SK-N-SH treated with all-trans-retinoic acid at 6 μM for 48 hours (cell line): ENCODE measurements around the gene TOM1L2.

Experiments used
- ATAC-seq: fragments of 200-7000 bp; cut with Tn5 transposase; 3 replicates; pipeline ENCODE4 v1.9.1; 2020; ENCODE audit warnings: mild to moderate bottlenecking, moderate library complexity
- ARNTL ChIP-seq: fragments of 450-650 bp; formaldehyde crosslinking; IDR thresholded peaks from 2 replicates; pipeline ENCODE4 v1.5.0; 2020; ENCODE audit warnings: low read depth, mild to moderate bottlenecking, moderate library complexity, borderline replicate concordance
- CSDC2 ChIP-seq: fragments of 250-450 bp; sonication (Bioruptor Pico); IDR thresholded peaks from 2 replicates; pipeline ENCODE4 v1.5.0; 2020; ENCODE audit warnings: mild to moderate bottlenecking, moderate library complexity
- ESRRG ChIP-seq: fragments of 250-450 bp; sonication (Bioruptor Pico); IDR thresholded peaks from 2 replicates; pipeline ENCODE4 v1.6.1; 2021; ENCODE audit warnings: mild to moderate bottlenecking
- GLIS3 ChIP-seq: fragments of 250-450 bp; sonication (Bioruptor Pico); IDR thresholded peaks from 2 replicates; pipeline ENCODE4 v1.5.0; 2020; ENCODE audit warnings: mild to moderate bottlenecking, moderate library complexity
- ISL1 ChIP-seq: fragments of 250-450 bp; sonication (Bioruptor Pico); IDR thresholded peaks from 2 replicates; pipeline ENCODE4 v2.1.2; 2022; ENCODE audit warnings: mild to moderate bottlenecking, moderate library complexity
- OSR1 ChIP-seq: fragments of 250-450 bp; sonication (Bioruptor Pico); IDR thresholded peaks from 2 replicates; pipeline ENCODE4 v1.8.0; 2022; ENCODE audit warnings: moderate library complexity, mild to moderate bottlenecking, inconsistent platforms
- POU6F1 ChIP-seq: fragments of 250-450 bp; sonication (Bioruptor Pico); IDR thresholded peaks from 2 replicates; pipeline ENCODE4 v1.8.0; 2021; ENCODE audit warnings: low read depth, mild to moderate bottlenecking, moderate library complexity, borderline replicate concordance
- PPARA ChIP-seq: fragments of 250-450 bp; sonication (Bioruptor Pico); IDR thresholded peaks from 2 replicates; pipeline ENCODE4 v1.5.0; 2020; ENCODE audit warnings: mild to moderate bottlenecking, borderline replicate concordance
- RARB ChIP-seq: fragments of 250-450 bp; sonication (Bioruptor Pico); IDR thresholded peaks from 2 replicates; pipeline ENCODE4 v1.8.0; 2021; ENCODE audit warnings: mild to moderate bottlenecking, moderate library complexity
- SNAI2 ChIP-seq: fragments of 250-450 bp; sonication (Bioruptor Pico); IDR thresholded peaks from 2 replicates; pipeline ENCODE4 v1.5.0; 2020; ENCODE audit warnings: mild to moderate bottlenecking, moderate library complexity
- TOX ChIP-seq: fragments of 250-450 bp; sonication (Bioruptor Pico); IDR thresholded peaks from 2 replicates; pipeline ENCODE4 v1.8.0; 2021; ENCODE audit warnings: mild to moderate bottlenecking, moderate library complexity, borderline replicate concordance
- TSHZ2 ChIP-seq: fragments of 250-450 bp; sonication (Bioruptor Pico); IDR thresholded peaks from 2 replicates; pipeline ENCODE4 v1.5.0; 2020; ENCODE audit warnings: mild to moderate bottlenecking, moderate library complexity
- ZFP3 ChIP-seq: fragments of 250-450 bp; sonication (Bioruptor Pico); IDR thresholded peaks from 2 replicates; pipeline ENCODE4 v1.5.0; 2020; ENCODE audit warnings: mild to moderate bottlenecking, moderate library complexity
- ZFP30 ChIP-seq: fragments of 450-650 bp; formaldehyde crosslinking; IDR thresholded peaks from 2 replicates; pipeline ENCODE4 v1.5.0; 2022; ENCODE audit warnings: mild to moderate bottlenecking, moderate library complexity
- ZNF565 ChIP-seq: fragments of 450-650 bp; formaldehyde crosslinking; conservative IDR thresholded peaks from 2 replicates; pipeline ENCODE4 v1.5.0; 2020; ENCODE audit warnings: low read depth, mild to moderate bottlenecking, moderate library complexity
- ZNF70 ChIP-seq: fragments of 450-650 bp; formaldehyde crosslinking; IDR thresholded peaks from 2 replicates; pipeline ENCODE4 v1.5.0; 2020; ENCODE audit warnings: mild to moderate bottlenecking, moderate library complexity
- ZNF8 ChIP-seq: fragments of 450-650 bp; formaldehyde crosslinking; IDR thresholded peaks from 2 replicates; pipeline ENCODE4 v1.5.0; 2020; ENCODE audit warnings: mild to moderate bottlenecking, moderate library complexity
- TF ChIP-seq, protein P1 (sequence below): fragments of 250-450 bp; sonication (Bioruptor Pico); IDR thresholded peaks from 2 replicates; pipeline ENCODE4 v1.5.1; 2021; ENCODE audit warnings: mild to moderate bottlenecking, moderate library complexity
- TF ChIP-seq, protein P2 (sequence below): fragments of 250-450 bp; sonication (Bioruptor Pico); IDR thresholded peaks from 2 replicates; pipeline ENCODE4 v1.8.0; 2020; ENCODE audit warnings: mild to moderate bottlenecking, moderate library complexity, borderline replicate concordance

The TOM1L2 gene

DNA sequence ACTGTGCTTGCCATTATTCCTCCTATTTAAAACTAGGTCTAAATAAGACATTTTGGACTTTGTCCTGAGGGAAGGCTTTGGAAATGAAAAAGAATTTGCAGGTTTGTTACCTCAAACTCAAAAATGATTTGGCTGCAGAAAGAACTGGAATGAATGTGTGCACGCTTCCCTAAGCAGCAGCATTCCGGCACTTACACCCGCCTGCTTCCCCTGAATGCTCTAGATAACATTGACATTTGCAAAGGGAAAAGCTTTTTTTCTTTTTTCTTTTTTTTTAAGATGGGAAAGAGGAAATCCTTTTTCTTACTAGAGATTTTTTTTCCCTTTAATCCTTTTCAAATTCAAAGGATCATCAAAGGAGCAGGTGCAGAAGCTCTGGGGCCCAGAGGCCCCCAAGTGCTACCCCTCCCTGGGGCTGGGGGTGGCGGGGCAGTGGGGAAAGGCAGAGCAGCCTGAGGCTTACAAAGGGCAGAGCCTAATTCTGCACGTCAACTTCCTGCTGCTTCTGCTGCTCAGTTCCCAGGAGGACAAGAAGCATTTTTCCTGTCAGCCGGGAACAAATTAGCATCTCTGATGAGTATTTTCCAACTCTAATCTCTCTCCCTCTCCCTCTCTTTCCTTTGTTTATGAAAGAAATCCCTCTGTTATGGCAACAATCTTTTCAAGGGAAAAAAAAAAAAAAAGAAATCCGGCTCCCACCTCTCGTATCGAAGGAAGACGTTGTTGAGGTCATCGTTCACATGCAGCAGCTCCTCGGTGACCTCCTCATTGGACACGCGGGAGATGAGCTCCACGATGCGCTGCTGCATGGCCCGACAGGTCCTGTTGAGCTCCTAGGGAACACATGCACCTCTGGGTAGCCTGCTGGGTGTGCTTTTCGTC, 103.3 kb downstream of the TOM1L2 start:
- TF ChIP-seq ISL1 (CRISPR knock-in tag), result no peak
- no peak for TF ChIP-seq RARB
- TF ChIP-seq ZNF8 (CRISPR knock-in tag), result no peak
- TF ChIP-seq ZNF565, result no peak
- TF ChIP-seq POU6F1 (CRISPR knock-in tag), result no peak
- TF ChIP-seq, protein P1, sequence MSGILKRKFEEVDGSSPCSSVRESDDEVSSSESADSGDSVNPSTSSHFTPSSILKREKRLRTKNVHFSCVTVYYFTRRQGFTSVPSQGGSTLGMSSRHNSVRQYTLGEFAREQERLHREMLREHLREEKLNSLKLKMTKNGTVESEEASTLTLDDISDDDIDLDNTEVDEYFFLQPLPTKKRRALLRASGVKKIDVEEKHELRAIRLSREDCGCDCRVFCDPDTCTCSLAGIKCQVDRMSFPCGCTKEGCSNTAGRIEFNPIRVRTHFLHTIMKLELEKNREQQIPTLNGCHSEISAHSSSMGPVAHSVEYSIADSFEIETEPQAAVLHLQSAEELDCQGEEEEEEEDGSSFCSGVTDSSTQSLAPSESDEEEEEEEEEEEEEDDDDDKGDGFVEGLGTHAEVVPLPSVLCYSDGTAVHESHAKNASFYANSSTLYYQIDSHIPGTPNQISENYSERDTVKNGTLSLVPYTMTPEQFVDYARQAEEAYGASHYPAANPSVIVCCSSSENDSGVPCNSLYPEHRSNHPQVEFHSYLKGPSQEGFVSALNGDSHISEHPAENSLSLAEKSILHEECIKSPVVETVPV, result no peak
- no peak for TF ChIP-seq ARNTL (CRISPR knock-in tag)
- no peak for ATAC-seq

GRCh38 chr17:17866897-17867296, 105.3 kb downstream of the TOM1L2 start:
- TF ChIP-seq ZFP3 (CRISPR knock-in tag) (no peak), OSR1 (CRISPR knock-in tag) (no peak), ZNF70 (CRISPR knock-in tag) (no peak), POU6F1 (CRISPR knock-in tag) (no peak)
- ATAC-seq, result no peak

DNA sequence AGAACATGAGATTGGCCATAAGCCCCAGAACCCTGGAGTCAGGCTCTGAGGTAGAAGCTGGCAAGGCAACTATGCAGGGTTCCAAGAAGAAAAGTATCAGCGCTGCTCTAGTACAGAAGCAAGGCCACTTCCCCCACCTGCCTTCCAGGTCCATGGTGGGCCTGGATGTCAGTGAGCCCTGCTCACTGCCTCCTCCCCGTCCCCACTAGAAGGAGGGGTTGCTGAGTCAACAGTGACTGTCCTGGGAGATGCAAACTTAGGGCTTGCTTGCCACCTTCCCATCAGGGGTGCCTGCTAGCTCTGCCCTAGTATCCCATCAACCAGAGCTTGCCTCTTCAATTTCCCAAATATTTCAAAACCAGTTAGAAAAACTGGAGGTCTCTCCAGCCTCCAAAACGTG, 105.8 kb downstream of the TOM1L2 start:
- no peak for ATAC-seq
- TF ChIP-seq ZFP30 (CRISPR knock-in tag), result no peak
- no peak for TF ChIP-seq ZNF8 (CRISPR knock-in tag)
- no peak for TF ChIP-seq SNAI2 (CRISPR knock-in tag)

GRCh38 chr17:17865035-17865434, 107.2 kb downstream of the TOM1L2 start:
- TF ChIP-seq ESRRG, result no peak
- no peak for TF ChIP-seq CSDC2 (CRISPR knock-in tag)
- TF ChIP-seq ZFP30 (CRISPR knock-in tag), result no peak
- TF ChIP-seq, protein P1, result no peak
- TF ChIP-seq OSR1 (CRISPR knock-in tag), result no peak
- no peak for TF ChIP-seq ZNF565
- TF ChIP-seq GLIS3, result no peak
- TF ChIP-seq TOX, result no peak
- no peak for TF ChIP-seq ZNF70 (CRISPR knock-in tag)
- TF ChIP-seq PPARA (CRISPR knock-in tag), result no peak
- TF ChIP-seq ISL1 (CRISPR knock-in tag), result no peak
- no peak for TF ChIP-seq POU6F1 (CRISPR knock-in tag)
- TF ChIP-seq SNAI2 (CRISPR knock-in tag), result no peak
- no peak for TF ChIP-seq RARB
- TF ChIP-seq ZFP3 (CRISPR knock-in tag), result no peak
- TF ChIP-seq, protein P2, sequence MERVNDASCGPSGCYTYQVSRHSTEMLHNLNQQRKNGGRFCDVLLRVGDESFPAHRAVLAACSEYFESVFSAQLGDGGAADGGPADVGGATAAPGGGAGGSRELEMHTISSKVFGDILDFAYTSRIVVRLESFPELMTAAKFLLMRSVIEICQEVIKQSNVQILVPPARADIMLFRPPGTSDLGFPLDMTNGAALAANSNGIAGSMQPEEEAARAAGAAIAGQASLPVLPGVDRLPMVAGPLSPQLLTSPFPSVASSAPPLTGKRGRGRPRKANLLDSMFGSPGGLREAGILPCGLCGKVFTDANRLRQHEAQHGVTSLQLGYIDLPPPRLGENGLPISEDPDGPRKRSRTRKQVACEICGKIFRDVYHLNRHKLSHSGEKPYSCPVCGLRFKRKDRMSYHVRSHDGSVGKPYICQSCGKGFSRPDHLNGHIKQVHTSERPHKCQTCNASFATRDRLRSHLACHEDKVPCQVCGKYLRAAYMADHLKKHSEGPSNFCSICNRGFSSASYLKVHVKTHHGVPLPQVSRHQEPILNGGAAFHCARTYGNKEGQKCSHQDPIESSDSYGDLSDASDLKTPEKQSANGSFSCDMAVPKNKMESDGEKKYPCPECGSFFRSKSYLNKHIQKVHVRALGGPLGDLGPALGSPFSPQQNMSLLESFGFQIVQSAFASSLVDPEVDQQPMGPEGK (CRISPR knock-in tag), result no peak
- no peak for TF ChIP-seq TSHZ2 (CRISPR knock-in tag)
- ATAC-seq, result no peak
